AG04450 (cell line): ENCODE data around the gene PI4KA. TPM values are rescaled to one million over a fixed set of nuclear protein-coding genes. Genes with fewer than 3 reads are reported as not detected.

Experiments used
- CTCF ChIA-PET: fragments of 300-600, 350-600 bp; formaldehyde crosslinking; extraction: SDS; loops from one replicate; lab custom pipeline; 2022; ENCODE audit warnings: antibody characterized with exemption, inconsistent platforms; lab: Charles Lee
- POLR2A ChIA-PET: fragments of 350-600 bp; formaldehyde crosslinking; extraction: SDS; loops from one replicate; lab custom pipeline; 2021; ENCODE audit warnings: antibody characterized with exemption, inconsistent platforms; lab: Yijun Ruan, JAX
- DNase-seq: peaks from one replicate; pipeline ENCODE4 v3.0.0-alpha.2; 2011; ENCODE audit warnings: low read depth, low spot score
- H3K27ac ChIP-seq: one replicate; pipeline ENCODE4 v1.5.1; 2012; ENCODE audit warnings: low read depth, low read length, control low read depth
- H3K27me3 ChIP-seq: one replicate; pipeline ENCODE4 v1.6.0; 2012; ENCODE audit warnings: low read length; ENCODE audit not compliant: control insufficient read depth, insufficient read depth
- H3K4me3 ChIP-seq: 2 replicates; pipeline ENCODE4 v1.5.1; 2011; ENCODE audit warnings: mild to moderate bottlenecking, low read depth, low read length, control low read depth
- H3K9me3 ChIP-seq: 2 replicates; pipeline ENCODE4 v1.5.1; 2012; ENCODE audit warnings: low read length; ENCODE audit not compliant: control insufficient read depth, insufficient read depth
- CTCF ChIP-seq: IDR thresholded peaks from 2 replicates; pipeline ENCODE4 v1.5.1; 2011; ENCODE audit warnings: low read depth, low read length, control low read depth, inconsistent platforms
- polyA plus RNA-seq: library from polyadenylated mRNA; depleted of rRNA; stranded (reverse); fragments of >200 nt; gene quantifications from 2 replicates; pipeline ENCODE4 v1.2.3, GENCODE V29; 2011; rRNA removed

The PI4KA gene
- polyA plus RNA-seq, 1 experiment: 27.5 TPM

DNA sequence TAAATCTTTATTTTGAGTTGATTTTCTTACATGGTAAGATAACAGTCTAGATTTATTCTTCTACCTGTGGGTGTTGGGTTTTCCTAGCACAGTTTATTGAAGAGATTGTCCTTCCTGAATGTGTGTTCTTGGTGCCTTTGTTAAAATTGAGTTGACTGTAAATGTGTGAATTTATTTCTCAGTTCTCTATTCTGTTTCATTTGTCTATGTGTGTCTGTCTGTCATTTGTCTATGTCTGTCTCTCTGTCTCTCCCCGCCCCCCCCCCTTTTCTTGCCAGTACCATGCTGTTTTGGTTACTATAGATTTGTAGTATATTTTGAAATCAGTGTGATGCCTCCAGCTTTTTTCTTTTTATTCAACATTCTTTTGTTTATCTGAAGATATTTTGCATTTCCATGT, 199.4 kb downstream of the PI4KA start:
- CTCF ChIA-PET: no interaction called here
- TF ChIP-seq CTCF: no peak
- POLR2A ChIA-PET: no interaction called here
- no peak for DNase-seq
- no peak overlapping the region for H3K4me3 ChIP-seq
- H3K27ac ChIP-seq: no peak overlapping the region
- H3K27me3 ChIP-seq: peaks cover 16% of the 10 kb centered on the region
- H3K9me3 ChIP-seq: no peaks in the 10 kb centered on the region

- POLR2A ChIA-PET: no interaction called here
- peaks cover 16% of the 10 kb centered on the region for H3K27me3 ChIP-seq
- no peaks in the 10 kb centered on the region for H3K9me3 ChIP-seq
- DNase-seq: no peak
- no peak for TF ChIP-seq CTCF
- CTCF ChIA-PET: no interaction called here
- H3K27ac ChIP-seq: no peak overlapping the region
- no peak overlapping the region for H3K4me3 ChIP-seq
Observed at GRCh38 chr22:20658433-20659222, 200.0 kb downstream of the PI4KA start.

DNA sequence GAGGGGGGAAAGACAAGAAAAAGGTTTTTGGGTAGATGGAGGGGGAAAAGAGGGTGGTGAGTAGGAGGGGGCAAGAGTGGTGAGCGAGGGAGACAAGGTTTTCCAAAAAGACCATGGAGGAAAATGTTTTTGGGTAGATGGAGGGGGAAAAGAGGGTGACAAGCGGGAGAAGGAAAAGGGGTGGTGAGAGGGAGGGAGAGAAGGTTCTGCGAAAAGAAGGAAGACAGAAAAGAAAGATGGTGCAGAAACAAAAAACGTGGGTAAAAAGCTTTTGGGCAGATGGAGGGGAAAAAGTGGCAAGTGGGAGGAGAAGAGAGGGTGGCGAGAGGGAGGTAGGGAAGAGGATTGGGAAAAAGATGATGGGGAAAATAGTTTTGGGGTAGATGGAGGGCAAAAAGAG, 200.6 kb downstream of the PI4KA start:
- Histone ChIP-seq H3K9me3 (no peaks in the 10 kb centered on the region), H3K27me3 (peaks cover 16% of the 10 kb centered on the region), H3K27ac (no peak overlapping the region), H3K4me3 (no peak overlapping the region)
- ChIA-PET POLR2A (no interaction called here), CTCF (no interaction called here)
- no peak for TF ChIP-seq CTCF
- DNase-seq: no peak

Other genes with a start within 250 kb of the PI4KA start
- 0.06 and 0.09 TPM in 2 replicates for gene SERPIND1, start 84.7 kb downstream of the PI4KA start, polyA plus RNA-seq
- 41.4 and 45.5 TPM in 2 replicates for gene SNAP29, start 196 bp upstream of the PI4KA start, polyA plus RNA-seq
- gene CRKL, start 58.6 kb upstream of the PI4KA start, polyA plus RNA-seq: 24.1 and 25.4 TPM in 2 replicates
- gene AIFM3, start 108.4 kb upstream of the PI4KA start, polyA plus RNA-seq: 0.15 and 0.27 TPM in 2 replicates
- gene LZTR1, start 123.5 kb upstream of the PI4KA start, polyA plus RNA-seq: 28.3 and 32.3 TPM in 2 replicates
- gene THAP7, start 143.3 kb upstream of the PI4KA start, polyA plus RNA-seq: 12.5 and 15.1 TPM in 2 replicates
- 1.7 and 1.9 TPM in 2 replicates for gene P2RX6, start 156.4 kb upstream of the PI4KA start, polyA plus RNA-seq
- gene SLC7A4, start 173.8 kb upstream of the PI4KA start, polyA plus RNA-seq: 0.11 and 0.24 TPM in 2 replicates
- not detected in 2 replicates for gene LRRC74B, start 187.1 kb upstream of the PI4KA start, polyA plus RNA-seq